Nucleus accumbens (tissue), 56 donors: Measurements from ENCODE around the gene LEKR1.
"Not testable (repeated sequence)": the region's sequence is repeated elsewhere in the genome, so short reads cannot be mapped to it uniquely, and the experiment has no call there.

ENCODE experiments used
- DNase-seq, 56 donors: peaks; one replicate each; lab custom pipeline; 2025; lab: John Stamatoyannopoulos, UW

The LEKR1 gene

GRCh38 chr3:156895374-156895773 is 69.2 kb downstream of the LEKR1 start:
- not testable (repeated sequence) for DNase-seq

DNA sequence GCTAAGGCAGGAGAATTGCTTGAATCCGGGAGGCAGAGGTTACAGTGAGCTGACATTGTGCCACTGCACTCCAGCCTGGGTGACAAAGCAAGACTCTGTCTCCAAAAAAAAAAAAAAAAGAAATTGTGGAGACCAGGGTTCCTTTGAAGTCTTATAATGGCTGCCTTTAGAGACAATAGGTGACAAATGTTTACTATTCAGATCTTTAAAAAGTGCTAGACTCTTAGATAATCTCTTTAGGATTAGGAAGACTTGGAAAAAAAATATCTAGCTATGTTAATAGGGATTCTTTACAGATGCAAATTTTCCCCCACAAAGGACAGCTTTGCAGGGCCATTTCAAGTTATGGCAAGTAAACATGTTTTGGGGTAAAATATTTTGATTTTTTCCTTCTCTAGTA is 71.7 kb downstream of the LEKR1 start:
- not testable (repeated sequence) for DNase-seq

- no peak for DNase-seq
Measured at GRCh38 chr3:156898296-156898880, 72.2 kb downstream of the LEKR1 start.

GRCh38 chr3:156899951-156900350 is 73.8 kb downstream of the LEKR1 start:
- no peak for DNase-seq

GRCh38 chr3:156902916-156903315 is 76.8 kb downstream of the LEKR1 start:
- DNase-seq = no peak

- no peak for DNase-seq
Measured at GRCh38 chr3:156906275-156906674, 80.1 kb downstream of the LEKR1 start.

GRCh38 chr3:156908398-156908797 is 82.2 kb downstream of the LEKR1 start:
- no peak for DNase-seq

DNA sequence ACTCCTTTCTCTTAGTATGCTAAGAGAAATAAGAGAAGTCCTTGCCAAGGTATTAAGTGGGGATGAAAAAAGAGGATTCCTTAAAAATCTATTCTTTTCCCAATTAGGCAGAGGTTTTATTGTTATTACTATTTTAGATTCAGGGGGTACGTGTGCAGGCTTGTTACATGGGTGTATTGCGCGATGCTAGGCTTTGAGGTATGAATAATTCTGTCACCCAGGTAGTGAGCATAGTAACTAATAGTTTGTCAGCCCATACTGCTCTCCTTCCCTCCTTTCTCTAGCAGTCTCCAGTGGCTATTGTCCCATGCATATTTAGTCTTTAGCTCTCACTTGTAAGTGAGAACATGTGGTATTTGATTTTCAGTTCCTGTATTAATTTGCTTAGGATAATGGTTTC is 83.9 kb downstream of the LEKR1 start:
- DNase-seq = no peak

DNA sequence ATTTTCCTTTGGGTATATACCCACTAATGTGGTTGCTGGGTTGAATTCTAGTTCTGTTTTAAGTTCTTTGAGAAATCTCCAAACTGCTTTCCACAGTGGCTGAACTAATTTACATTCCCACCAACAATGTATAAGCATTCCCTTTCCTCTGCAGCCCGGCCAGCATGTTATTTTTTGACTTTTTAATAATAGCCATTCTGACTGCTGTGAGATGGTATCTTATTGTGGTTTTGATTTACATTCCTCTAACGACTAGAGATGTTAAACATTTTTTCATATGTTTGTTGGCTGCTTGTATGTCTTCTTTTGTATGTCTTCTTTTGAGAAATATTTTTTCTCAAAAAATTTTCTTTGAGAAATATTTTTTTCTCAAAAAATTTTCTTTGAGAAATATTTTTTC is 84.7 kb downstream of the LEKR1 start:
- not testable (repeated sequence) for DNase-seq

DNA sequence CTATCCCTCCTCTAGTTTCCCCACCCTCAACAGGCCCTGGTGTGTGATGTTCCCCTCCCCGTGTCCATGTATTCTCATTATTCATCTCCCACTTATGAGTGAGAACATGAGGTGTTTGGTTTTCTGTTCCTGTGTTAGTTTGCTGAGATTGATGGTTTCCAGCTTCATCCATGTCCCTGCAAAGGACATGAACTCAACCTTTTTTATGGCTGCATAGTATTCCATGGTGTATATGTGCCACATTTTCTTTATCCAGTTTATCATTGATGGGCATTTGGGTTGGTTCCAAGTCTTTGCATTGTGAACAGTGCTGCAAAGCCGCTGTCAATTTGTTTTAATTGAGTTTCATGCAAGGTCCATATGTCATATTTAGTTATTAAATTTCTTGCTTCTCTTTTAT is 88.1 kb downstream of the LEKR1 start:
- not testable (repeated sequence) for DNase-seq

DNA sequence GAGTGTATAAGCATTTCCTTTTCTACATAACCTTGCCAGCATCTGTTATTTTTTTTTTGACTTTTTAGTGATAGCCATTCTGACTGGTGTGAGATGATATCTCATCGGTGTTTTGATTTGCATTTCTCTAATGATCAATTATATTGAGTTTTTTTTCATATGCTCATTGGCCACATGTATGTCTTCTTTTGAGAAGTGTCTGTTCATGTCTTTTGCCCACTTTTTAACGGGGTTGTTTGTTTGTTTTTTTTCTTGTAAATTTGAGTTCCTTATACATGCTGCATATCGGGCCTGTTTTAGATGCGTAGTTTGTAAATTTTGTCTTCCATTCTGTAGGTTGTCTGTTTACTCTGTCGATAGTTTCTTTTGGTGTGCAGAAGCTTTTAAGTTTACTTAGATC is 89.2 kb downstream of the LEKR1 start:
- no peak for DNase-seq

GRCh38 chr3:156918746-156919145 is 92.6 kb downstream of the LEKR1 start:
- DNase-seq = no peak

DNA sequence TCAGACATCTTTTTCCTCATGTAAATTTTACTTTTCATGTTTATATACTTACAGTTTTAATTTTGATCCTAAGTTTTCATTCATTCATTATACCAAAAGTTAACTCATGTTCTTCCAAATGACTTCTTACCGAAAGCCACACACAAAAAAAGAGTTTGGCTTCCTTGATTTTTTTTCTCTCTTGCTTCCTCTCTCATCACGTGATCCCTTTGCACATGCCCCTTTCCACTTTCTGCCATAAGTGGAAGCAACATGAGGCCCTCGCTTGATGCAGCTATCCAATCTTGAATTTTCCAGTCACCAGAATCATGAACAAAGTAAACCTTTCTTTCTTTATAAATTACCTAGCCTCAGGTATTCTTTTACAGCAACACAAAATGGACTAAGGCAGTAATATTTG is 93.7 kb downstream of the LEKR1 start:
- DNase-seq = no peak

DNA sequence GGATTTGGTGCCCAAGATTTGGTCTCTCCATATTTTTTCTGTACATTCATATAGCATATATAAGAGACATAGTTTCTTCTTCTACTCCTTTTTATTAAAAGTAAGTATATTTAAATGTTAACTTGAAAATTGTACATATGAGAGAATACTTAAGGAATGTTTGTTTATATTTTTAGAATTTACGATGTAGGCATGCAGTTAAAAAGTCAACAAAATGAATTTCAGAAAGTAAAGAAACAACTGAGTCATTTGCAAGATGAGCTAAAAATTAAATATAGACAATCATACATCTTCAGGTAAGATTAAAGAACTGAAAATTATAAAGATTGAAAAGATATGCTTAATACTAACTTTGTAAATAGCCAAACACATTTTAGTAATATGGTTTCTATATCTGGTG is 94.2 kb downstream of the LEKR1 start:
- DNase-seq = no peak

DNA sequence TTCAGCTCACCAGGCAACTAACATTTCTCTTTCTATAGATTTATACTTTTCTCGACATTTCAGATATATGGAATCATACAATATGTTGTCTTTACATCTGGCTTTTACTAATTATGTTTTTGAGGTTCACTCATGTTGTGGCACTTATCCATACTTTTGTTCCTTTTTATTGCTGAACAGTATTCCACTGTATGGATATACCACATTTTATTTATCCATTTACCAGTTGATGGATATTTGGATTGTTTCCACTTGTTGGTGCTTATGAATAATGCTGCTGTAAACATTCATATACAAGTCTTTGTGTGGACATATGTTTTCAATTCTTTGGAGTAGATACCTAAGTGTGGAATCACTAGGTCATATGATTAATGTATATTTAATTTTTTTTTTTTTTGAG is 97.2 kb downstream of the LEKR1 start:
- DNase-seq = no peak

DNA sequence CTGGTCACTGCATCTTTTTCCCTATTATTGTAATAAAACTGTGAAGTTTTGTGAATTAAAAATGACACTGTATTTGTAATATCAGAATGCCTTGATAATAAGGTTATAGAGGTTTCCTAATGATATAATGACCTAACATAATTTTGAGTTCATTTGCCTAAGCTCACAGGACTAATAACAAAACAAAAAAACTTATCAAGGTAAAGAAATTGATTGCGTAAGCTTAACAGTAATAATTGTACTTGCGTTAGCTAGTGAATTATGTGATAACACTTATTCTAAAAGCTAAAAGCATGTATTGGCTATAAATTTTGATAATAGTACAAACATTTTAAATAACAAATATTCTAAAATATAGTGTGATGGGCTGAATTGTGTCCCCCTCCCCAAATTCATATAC is 112.6 kb downstream of the LEKR1 start:
- DNase-seq = no peak

DNA sequence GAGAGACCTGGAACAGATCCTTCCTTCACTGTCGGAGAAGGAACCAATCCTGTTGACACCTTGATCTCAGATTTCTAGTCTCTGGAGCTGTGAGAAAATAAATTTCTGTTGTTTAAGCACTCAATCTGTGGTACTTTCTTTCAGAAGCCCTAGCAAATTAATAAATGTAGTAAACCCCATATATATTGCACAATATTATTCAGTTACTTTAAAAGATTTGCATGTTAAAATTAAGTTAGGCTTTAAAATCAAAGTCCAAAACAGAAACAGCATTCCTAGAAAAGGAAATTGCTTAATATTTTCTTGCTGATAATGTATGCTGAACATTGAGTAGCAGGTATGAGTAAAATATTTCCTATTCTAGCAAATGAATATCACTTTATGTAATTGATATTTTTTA is 113.2 kb downstream of the LEKR1 start:
- no peak for DNase-seq

GRCh38 chr3:156941311-156941710 is 115.2 kb downstream of the LEKR1 start:
- no peak for DNase-seq

GRCh38 chr3:156948402-156949210 is 122.5 kb downstream of the LEKR1 start:
- DNase-seq = no peak

- no peak for DNase-seq
Measured at GRCh38 chr3:156952011-156952410, 125.9 kb downstream of the LEKR1 start.

GRCh38 chr3:156957715-156958114 is 131.6 kb downstream of the LEKR1 start:
- DNase-seq = no peak

- DNase-seq = peak in 1 of 56 donors; percentile 21
Measured at GRCh38 chr3:156963096-156963495, 136.9 kb downstream of the LEKR1 start.
